HUES6 (cell line): ENCODE data around the gene MUC4.
"Not testable (repeated sequence)": the region's sequence is repeated elsewhere in the genome, so short reads cannot be mapped to it uniquely, and the experiment has no call there.

Source experiments
- H3K27ac ChIP-seq: 2 replicates; pipeline ENCODE4 v1.7.0; 2013; ENCODE audit warnings: low read depth, mild to moderate bottlenecking, low read length, inconsistent platforms
- H3K27me3 ChIP-seq: 2 replicates; pipeline ENCODE4 v1.6.1; 2013; ENCODE audit warnings: low read length; ENCODE audit not compliant: control insufficient read depth, insufficient read depth
- H3K36me3 ChIP-seq: 2 replicates; pipeline ENCODE4 v1.6.1; 2013; ENCODE audit warnings: low read length; ENCODE audit not compliant: control insufficient read depth, insufficient read depth
- H3K4me1 ChIP-seq: 2 replicates; pipeline ENCODE4 v1.6.1; 2013; ENCODE audit warnings: low read length; ENCODE audit not compliant: control insufficient read depth, insufficient read depth
- H3K4me3 ChIP-seq: 2 replicates; pipeline ENCODE4 v1.5.1; 2013; ENCODE audit warnings: low read depth, low read length
- H3K9ac ChIP-seq: one replicate; pipeline ENCODE4 v1.6.1; 2013; ENCODE audit warnings: mild to moderate bottlenecking, low read length
- H3K9me3 ChIP-seq: 2 replicates; pipeline ENCODE4 v1.6.1; 2013; ENCODE audit warnings: low read depth, low read length; ENCODE audit not compliant: control insufficient read depth, insufficient read depth

Gene MUC4

DNA sequence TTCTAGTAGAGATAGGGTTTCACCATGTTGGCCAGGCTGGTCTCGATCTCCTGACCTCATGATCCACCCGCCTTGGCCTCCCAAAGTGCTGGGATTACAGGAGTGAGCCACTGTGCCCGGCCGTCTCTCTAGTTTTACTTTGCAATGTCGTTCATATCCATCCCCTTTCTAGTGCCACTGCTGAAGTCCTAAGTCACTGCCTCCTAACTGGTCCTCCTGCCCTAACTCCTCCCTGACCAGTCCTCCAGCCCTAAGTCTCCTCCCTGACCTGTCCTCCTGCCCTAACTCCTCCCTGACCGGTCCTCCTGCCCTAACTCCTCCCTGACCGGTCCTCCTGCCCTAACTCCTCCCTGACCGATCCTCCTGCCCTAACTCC is 99.2 kb downstream of the MUC4 start:
- not testable (repeated sequence) for H3K27ac ChIP-seq, H3K9me3 ChIP-seq, H3K4me1 ChIP-seq, H3K4me3 ChIP-seq, H3K36me3 ChIP-seq, H3K27me3 ChIP-seq, H3K9ac ChIP-seq

DNA sequence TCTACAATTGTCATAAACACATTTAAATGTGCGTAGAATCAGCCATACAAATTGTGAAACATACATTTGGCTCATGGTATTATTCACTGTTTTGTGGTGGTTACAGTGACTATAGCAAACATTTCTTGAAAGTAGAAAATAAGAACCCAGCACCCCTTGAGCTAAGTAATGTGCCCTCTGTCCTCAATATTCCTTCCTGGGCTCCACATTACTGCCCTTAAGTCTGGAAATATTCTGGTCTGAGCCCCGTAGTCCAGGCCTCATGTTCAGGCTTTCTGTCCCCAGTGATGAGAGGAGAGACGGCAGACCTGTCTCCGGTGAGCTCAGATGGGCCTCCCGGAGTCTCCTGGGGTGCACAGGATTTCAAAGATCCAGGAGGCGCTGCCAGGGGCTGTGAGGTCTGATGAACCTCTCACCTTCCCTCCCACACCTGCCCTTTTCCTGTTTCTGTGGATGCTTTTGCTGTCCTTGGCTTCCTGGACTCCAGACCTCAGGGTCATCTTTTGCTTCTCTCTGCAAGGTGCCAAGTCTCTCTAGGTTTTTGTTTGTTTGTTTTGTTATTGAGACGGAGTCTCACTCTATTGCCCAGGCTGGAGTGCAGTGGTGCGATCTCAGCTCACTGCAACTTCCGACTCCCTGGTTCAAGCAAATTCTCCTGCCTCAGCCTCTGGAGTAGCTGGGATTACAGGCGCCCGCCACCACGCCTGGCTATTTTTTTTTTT is 99.8 kb downstream of the MUC4 start:
- Histone ChIP-seq H3K36me3 (no peaks in the 10 kb centered on the region), H3K9me3 (no peaks in the 10 kb centered on the region), H3K4me3 (no peak overlapping the region)

DNA sequence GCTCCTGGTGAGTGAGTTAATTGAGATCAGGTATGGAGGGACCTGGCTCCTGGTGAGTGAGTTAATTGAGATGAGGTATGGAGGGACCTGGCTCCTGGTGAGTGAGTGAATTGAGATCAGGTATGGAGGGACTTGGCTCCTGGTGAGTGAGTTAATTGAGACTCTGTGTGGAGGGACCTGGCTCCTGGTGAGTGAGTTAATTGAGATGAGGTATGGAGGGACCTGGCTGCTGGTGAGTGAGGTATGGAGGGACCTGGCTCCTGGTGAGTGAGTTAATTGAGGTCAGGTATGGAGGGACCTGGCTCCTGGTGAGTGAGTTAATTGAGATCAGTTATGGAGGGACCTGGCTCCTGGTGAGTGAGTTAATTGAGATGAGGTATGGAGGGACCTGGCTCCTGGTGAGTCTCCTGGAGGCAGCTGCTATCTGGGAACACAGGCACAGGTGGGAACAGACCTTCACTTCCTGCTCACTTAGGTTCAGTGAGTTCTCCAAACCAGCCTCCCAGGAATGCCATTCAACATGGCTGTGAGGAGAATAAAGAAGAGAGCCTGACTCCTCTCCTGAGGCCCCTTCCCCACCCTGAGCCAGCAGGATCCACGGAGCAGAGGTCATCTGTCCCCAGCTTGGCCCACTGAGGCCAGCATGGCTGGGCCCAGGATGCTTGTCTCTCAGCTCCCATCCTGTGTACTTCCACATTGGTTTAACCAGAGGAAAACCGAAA is 100.5 kb downstream of the MUC4 start:
- H3K9me3 ChIP-seq, H3K27me3 ChIP-seq, H3K9ac ChIP-seq, H3K36me3 ChIP-seq, H3K27ac ChIP-seq, H3K4me3 ChIP-seq, H3K4me1 ChIP-seq: not testable (repeated sequence)

More for the DNA sequence above, 99.8 kb downstream of the MUC4 start:
- Histone ChIP-seq H3K27me3 (peaks cover 7% of the 10 kb centered on the region; the same call in 1 of the 2 replicates), H3K27ac (no peak overlapping the region), H3K4me1 (no peaks in the 10 kb centered on the region), H3K9ac (no peak overlapping the region)

DNA sequence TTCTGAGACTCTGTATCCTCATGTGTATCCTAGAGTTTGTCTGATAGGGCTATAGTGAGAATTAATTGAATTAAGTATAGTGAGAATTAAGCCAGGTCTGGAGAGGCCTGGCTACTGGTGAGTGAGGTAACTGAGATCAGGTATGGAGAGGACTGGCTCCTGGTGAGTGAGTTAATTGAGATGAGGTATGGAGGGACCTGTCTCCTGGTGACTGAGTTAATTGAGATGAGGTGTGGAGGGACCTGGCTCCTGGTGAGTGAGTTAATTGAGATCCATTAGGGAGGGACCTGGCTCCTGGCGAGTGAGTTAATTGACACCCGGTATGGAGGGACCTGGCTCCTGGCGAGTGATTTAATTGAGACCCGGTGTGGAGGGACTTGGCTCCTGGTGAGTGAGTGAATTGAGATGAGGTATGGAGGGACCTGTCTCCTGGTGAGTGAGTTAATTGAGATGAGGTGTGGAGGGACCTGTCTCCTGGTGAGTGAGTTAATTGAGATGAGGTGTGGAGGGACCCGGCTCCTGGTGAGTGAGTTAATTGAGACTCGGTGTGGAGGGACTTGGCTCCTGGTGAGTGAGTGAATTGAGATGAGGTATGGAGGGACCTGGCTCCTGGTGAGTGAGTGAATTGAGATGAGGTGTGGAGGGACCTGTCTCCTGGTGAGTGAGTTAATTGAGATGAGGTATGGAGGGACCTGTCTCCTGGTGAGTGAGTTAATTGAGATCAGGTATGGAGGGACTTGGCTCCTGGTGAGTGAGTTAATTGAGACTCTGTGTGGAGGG is 101.4 kb downstream of the MUC4 start:
- not testable (repeated sequence) for H3K4me1 ChIP-seq, H3K9me3 ChIP-seq, H3K36me3 ChIP-seq, H3K4me3 ChIP-seq, H3K27ac ChIP-seq, H3K27me3 ChIP-seq, H3K9ac ChIP-seq

DNA sequence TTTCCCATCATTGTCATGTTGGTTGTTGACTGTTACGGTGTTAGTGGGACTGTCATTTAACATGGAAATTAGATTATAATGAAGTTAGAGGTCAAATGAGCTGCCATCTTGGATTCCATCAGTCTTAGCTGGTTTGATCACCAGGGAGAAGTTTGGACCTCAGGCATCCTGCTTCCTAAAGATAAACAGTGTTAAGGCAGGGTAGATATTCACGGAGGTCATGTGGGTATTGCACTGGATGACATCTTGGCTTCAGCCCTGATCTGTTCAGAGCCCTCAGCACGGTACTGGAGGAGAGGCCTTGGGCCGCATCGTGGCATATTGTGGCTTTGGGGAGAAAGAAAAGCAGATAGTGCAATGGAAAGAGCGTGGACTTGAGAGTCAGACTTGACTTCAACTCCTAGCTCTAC is 102.0 kb downstream of the MUC4 start:
- Histone ChIP-seq H3K4me3 (no peak overlapping the region), H3K27ac (no peak overlapping the region), H3K9ac (no peak overlapping the region), H3K9me3 (no peaks in the 10 kb centered on the region), H3K4me1 (peaks cover 10% of the 10 kb centered on the region), H3K27me3 (peaks cover 7% of the 10 kb centered on the region; the same call in 1 of the 2 replicates), H3K36me3 (no peaks in the 10 kb centered on the region)

DNA sequence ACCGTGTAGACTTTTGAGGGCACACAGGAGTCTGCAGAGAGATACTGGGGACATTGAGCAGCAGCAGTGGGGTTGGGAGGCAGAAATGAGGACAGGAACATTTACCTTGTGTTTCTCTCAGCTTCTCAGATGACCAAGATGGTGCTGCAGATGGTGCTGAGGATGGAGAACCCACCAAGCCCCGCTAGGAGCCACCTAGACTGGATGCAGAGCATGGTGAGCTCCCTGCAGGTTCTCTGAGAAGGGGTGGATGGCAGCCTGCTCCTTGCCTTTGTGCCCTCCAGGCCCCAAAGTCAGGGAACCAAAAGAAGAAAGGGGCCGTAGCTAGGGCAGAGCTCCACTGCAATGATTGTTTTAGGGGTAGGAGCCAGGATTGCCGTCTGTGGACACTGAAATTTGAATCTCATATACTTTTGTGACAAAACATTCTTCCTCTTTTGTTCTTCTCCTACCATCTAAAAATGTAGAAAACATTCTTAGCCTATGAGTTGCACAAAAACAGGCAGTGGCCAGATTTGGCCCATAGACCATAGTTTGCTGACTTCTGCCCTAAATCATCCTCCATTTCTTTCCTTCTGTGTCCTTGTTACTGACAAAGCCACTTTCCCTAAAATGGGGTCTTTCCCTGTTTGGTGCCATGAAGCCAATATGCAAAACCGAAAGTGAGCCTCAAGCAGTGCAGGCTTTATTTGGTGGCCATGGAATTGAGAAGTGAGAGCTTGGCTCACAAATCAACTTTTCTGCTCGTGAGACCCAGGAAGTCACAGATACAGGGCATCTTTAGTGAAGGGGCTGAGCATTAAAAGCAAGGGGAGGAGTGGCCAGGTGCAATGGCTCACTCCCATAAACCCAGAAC is 102.9 kb downstream of the MUC4 start:
- Histone ChIP-seq H3K9ac (no peak overlapping the region), H3K27ac (no peak overlapping the region), H3K36me3 (no peaks in the 10 kb centered on the region), H3K9me3 (no peaks in the 10 kb centered on the region), H3K4me1 (peaks cover 10% of the 10 kb centered on the region), H3K4me3 (no peak overlapping the region), H3K27me3 (peaks cover 7% of the 10 kb centered on the region; the same call in 1 of the 2 replicates)

DNA sequence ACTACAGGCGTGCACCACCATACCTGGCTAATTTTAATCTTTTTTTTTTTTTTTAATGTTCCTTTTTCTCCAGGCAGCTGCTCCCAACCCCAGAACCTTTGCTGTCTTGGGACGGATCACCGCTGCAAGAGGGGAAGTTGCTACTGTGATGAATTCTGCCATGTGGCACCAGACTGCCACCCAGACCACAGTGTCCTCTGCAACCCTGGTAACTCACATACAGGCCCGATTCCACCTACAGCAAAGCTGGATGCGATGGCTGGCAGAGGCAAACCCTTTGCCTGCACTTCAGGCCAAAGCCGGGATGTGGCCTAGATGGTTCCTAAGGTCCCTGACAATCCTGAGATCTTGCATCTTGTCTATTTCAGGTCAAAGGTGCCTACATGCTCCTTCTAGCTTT is 103.7 kb downstream of the MUC4 start:
- no peak overlapping the region for H3K4me3 ChIP-seq
- H3K36me3 ChIP-seq = no peaks in the 10 kb centered on the region
- no peak overlapping the region for H3K27ac ChIP-seq
- H3K9ac ChIP-seq = no peak overlapping the region
- no peaks in the 10 kb centered on the region for H3K9me3 ChIP-seq
- peaks cover 10% of the 10 kb centered on the region for H3K4me1 ChIP-seq
- peaks cover 7% of the 10 kb centered on the region; the same call in 1 of the 2 replicates for H3K27me3 ChIP-seq

DNA sequence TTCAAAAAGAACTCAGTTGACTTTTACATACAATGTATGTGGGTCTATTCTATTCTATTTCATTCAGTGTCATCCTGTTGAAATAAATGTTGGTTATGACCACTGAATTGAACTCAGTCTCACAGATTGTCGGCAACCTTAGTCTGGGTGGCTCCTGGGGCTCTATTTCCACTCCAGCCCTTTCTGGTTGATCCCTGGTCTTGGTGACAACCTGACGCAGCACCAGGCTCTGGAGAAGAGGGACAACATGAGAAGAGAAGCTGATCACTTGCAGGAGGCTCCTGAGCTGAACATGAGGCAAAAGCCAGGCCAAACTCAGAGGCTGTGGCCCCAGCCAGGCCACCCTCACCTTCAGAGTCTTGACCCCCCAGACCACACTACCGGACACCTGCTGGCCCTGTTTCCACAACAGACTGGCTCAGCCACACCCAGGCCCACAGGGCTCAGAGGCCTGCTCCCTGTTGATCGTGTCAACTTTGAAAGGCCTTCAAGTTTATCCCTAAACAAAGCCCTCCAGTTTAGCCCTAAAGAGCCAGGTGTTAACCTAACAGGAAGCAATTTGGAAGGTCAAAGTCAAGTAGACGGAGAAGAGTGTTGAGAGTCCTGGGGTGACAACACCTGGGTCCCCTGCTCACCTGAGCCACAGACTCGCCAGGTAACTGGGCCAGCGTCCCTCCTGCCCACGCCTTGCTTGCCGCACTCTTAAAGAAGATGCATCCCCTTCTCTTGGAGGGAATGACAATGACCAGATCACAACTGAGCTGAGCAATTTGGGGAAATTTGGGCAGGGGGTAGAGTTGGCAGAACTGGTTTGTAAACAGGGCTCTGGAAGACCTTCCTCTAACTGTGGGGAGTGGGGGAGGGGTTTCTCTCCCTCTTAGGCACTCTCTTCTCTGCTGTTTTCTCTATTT is 106.4 kb downstream of the MUC4 start:
- Histone ChIP-seq H3K27me3 (peaks cover 7% of the 10 kb centered on the region; the same call in 1 of the 2 replicates), H3K36me3 (no peaks in the 10 kb centered on the region), H3K4me3 (no peak overlapping the region), H3K27ac (no peak overlapping the region), H3K4me1 (peaks cover 10% of the 10 kb centered on the region), H3K9ac (no peak overlapping the region), H3K9me3 (no peaks in the 10 kb centered on the region)

DNA sequence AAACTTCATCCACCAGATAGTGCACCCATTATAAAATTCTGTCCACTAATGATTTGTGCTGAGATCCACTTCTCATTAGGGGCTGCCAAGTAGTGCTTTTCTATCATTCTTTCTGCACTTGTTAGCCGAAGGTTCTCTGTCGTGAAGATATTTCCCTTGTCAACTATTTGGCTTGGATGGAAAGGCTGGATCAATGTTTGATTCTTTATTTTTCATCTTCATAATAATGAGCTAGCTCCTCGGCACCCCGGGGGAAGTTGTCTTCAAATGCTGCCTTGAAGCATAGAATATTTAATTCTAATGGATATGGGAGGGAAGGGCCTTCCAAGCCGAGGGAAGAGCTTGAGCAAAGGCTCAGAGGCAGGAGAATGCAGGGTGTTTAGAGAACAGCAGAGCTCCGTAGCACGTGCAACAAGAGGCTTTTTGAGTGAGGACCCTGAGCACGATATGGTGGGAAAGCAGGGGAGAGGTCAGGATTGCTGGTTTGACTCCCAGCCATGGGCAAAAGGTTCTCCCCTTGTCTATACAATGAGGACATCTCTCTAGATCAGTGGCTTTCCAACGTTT is 107.2 kb downstream of the MUC4 start:
- Histone ChIP-seq H3K27me3 (peaks cover 7% of the 10 kb centered on the region; the same call in 1 of the 2 replicates), H3K27ac (no peak overlapping the region), H3K4me3 (no peak overlapping the region), H3K36me3 (no peaks in the 10 kb centered on the region), H3K4me1 (peaks cover 10% of the 10 kb centered on the region), H3K9me3 (no peaks in the 10 kb centered on the region), H3K9ac (no peak overlapping the region)
